Measurements from ENCODE around the gene TMEM263.
"Not testable (repeated sequence)": the region's sequence is repeated elsewhere in the genome, so short reads cannot be mapped to it uniquely, and the experiment has no call there.

TMEM263 gene

GRCh38 chr12:106955377-106956047, at the start of gene TMEM263:
TSS of gene TMEM263 (plus strand) at chr12:106955907. CDS start at chr12:106967117, 11,210 bp downstream.
- DNase-seq, result peak; percentile 77 to 98 (median 88)
- intact Hi-C loops (cut with DNase I), result loop anchor here (1.0 to 5.0 kb wide), 2 partner anchors 32 to 137 kb away; partner anchors contain the start of genes CRY1 and MTERF2

DNA sequence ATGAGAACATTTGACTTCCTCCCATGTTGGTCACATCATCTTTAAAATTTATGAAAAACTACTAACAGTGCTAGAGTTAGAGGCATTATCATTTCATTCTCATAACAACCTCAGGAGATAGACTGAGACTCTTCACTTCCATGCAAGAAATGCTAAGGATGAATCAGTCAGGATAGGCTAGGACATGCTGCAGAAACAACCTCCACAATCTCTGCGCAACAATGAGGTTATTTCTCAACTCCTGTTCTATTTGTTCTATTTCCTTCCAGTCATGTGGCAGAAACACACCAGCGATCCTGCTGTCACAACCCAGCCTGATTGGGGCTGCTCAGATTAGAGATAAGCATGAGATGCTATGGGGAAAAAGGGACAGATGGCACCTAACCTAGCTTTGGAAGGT, 49.0 kb upstream of the TMEM263 start:
- intact Hi-C loops (cut with DNase I), result no loop called here
- DNase-seq, result no peak

DNA sequence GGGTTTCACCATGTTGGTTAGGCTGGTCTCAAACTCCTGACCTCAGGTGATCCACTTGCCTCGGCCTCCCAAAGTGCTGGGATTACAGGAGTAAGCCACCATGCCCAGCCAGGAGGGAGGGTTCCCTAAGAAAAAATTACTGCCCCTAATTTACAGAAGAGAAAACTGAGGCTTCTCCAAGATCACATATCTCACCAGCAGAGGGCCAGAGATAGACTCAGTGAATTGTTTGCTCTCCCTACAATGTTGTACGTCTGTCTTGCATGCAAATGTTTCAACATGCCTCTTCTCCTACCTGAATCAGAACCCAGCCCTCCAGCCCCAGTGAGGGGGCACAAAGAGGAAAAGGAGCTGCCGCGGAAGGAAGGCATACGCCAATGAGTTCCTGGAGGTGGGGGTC, 48.3 kb upstream of the TMEM263 start:
- no peak for DNase-seq
- intact Hi-C loops (cut with DNase I), result no loop called here

- intact Hi-C loops (cut with DNase I), result no loop called here
- DNase-seq, result no peak
These were observed 47.9 kb upstream of the TMEM263 start for GRCh38 chr12:106907846-106908245.

GRCh38 chr12:106908561-106908960, 47.1 kb upstream of the TMEM263 start:
- intact Hi-C loops (cut with DNase I), result no loop called here
- no peak for DNase-seq

DNA sequence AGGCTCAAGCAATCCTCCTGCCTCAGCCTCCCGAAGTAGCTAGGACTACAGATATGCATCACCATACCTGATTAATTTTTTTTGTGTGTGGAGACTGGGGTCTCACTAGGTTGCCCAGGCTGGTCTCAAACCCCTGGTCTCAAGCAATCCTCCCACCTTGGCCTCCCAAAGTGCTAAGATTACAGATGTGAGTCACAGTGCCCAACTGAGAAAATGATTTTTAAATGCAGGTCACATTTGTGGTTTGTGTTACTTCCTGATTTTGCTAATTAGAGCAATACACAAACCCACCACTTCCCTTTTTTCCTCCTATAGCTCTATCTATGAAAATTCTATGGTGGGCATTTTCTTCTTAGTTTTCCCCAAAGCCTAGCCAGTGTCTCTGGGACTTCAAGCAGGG, 45.5 kb upstream of the TMEM263 start:
- intact Hi-C loops (cut with DNase I), result no loop called here
- no peak for DNase-seq

- no peak for DNase-seq
- intact Hi-C loops (cut with DNase I), result no loop called here
These were observed 44.1 kb upstream of the TMEM263 start for GRCh38 chr12:106911581-106911980.

DNA sequence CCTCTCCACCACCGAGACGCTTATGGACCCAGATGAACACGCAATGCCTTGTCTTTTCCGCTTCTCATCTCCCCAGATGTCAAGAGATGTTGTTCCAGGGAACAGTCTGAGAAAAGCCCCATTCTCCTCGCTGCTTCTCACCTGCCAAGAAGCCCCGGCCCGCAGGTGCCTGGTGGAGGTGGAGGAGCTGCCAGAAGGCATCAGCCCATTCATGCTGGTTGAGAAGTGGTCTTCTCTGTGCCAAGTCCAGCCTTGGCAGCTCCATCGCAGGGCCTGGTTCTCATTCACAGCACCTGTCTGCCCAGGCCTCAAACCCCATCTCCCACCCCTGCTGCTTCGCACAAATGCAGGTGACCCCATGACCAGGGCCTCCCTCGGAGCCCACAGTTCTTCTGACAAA, 42.3 kb upstream of the TMEM263 start:
- DNase-seq, result peak in 1 of 10 donors; percentile 57
- intact Hi-C loops (cut with DNase I), result no loop called here

GRCh38 chr12:106914796-106915634, 40.7 kb upstream of the TMEM263 start:
- DNase-seq, result no peak
- intact Hi-C loops (cut with DNase I), result no loop called here

GRCh38 chr12:106915635-106916026, 40.1 kb upstream of the TMEM263 start:
- intact Hi-C loops (cut with DNase I), result no loop called here
- DNase-seq, result no peak

DNA sequence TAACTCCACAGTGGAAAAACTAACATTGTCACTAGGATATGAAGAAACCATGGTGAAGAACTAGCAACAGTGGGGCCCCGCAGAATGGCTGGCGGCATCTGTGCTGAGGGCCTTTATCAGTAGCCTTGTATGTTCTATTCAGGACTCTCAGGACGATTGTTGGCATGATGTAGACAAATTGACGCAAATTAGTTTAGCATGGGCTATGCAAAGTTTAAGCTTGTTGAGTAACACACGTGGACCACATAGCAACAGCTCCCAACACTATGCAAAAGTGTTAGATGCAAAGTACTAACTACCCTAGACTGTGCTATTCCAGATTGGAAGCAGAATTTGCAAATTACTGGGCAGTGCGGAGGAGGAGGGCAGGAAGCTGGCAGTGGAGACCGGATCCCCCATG, 38.2 kb upstream of the TMEM263 start:
- DNase-seq, result peak in 1 of 10 donors; percentile 38
- intact Hi-C loops (cut with DNase I), result no loop called here

DNA sequence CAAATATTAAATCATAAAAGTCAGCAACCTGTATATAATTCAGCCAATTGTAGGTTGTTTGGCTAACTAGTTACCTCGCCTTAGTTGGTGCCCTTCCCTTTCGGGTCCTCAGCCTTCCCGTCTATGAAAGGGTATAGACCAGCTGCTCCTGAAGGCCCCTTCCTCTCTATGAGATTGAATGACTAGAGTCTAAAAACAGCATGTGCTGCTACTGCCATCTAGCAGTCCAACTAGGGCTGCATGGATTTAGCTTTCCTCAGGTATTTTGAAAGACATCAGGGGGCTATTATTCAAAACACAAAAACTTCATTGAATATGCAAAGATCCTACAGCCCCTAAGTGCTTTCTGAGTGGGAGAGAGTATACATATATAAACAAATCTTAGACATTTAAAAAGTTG, 37.0 kb upstream of the TMEM263 start:
- no peak for DNase-seq
- intact Hi-C loops (cut with DNase I), result no loop called here

DNA sequence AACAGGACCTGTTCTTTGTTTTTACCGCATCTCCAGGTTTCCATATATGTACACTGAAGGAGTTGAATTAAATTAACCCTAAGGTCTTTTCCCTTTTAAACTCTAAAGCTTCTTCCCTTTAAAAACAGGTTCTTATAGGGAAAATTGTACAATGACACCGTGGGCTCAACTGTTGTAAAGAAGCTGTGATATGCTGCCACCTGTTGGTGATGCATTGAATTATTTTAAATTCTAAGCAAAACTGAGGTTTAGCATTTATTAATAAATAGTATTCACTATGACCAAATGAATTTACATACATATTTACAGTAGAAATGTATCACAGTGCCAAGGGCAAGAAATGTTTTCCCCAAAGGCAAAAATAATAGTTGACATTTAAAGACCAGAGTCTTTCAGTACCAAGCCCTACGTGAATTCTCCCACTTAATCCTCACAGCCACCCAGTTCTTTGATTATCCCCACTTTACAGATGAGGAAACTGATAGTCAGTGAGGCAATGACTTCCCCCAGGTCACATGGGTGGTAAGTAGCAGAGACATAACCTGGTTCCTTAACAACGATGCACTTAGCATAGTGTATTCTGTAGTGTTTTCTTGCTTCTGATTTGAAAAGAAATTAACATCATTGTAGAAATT, 35.7 kb upstream of the TMEM263 start:
- no peak for DNase-seq
- intact Hi-C loops (cut with DNase I), result loop anchor here (1.0 to 10.0 kb wide), 2 partner anchors 534 to 685 kb away; no protein-coding TSS in a partner anchor

- intact Hi-C loops (cut with DNase I), result loop anchor here (10.0 kb wide), 1 partner anchor 687 kb away; no protein-coding TSS in a partner anchor
- DNase-seq, result not testable (repeated sequence)
These were observed 33.7 kb upstream of the TMEM263 start for GRCh38 chr12:106921976-106922375.

GRCh38 chr12:106923594-106923993, 32.1 kb upstream of the TMEM263 start:
- DNase-seq, result not testable (repeated sequence)
- intact Hi-C loops (cut with DNase I), result loop anchor here (10.0 kb wide), 1 partner anchor 689 kb away; no protein-coding TSS in a partner anchor

DNA sequence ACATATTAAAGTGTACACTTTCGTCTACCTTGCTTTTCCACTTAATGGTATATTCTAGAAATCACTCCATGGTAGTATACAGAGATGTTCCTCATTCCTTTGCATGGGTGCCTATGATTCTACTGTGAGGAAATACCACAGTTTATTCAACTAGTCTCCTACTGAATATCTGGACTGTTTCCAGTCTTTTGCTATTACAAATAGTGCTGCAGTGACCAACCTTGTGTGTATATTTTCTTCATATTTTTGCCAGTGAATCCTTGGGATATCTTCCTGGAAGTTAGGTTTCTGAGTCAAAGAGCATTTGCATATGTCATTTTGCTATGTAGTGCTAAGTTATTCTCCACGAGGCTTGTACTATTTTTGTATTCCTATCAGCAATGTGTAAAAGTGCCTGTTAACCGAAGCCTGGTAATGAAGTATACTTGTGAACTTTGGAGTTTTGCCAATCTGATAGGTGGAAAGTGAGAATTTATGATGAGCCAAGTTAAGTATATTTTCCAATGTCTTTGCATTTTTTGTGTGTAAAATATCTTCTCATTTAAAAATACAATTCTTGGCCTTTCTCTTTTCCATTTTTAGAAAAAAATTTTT, 31.3 kb upstream of the TMEM263 start:
- intact Hi-C loops (cut with DNase I), result loop anchor here (10.0 kb wide), 1 partner anchor 690 kb away; no protein-coding TSS in a partner anchor
- DNase-seq, result no peak

GRCh38 chr12:106926657-106927056, 29.1 kb upstream of the TMEM263 start:
- DNase-seq, result no peak
- intact Hi-C loops (cut with DNase I), result loop anchor here (10.0 kb wide), 1 partner anchor 692 kb away; no protein-coding TSS in a partner anchor

DNA sequence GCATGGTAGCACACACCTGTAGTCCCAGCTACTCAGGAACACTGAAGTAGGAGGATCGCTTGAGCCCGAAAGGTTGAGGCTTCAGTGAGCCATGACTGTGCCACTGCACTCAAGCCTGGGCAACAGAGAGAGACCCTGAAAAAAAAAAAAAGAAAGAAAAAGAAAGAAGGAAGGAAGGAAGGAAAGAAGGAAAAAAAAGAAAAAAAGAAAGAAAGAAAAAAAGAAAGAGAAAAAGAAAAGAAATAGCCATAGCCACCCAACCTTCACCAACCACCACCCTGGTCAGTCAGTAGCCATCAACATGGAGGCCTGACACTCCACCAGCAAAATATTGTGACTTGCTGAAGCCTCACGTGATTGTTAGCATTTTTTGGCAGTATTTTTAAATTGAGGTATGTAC, 21.4 kb upstream of the TMEM263 start:
- intact Hi-C loops (cut with DNase I), result no loop called here
- no peak for DNase-seq

- DNase-seq, result no peak
- intact Hi-C loops (cut with DNase I), result no loop called here
These were observed 14.1 kb upstream of the TMEM263 start for GRCh38 chr12:106941481-106942156.

DNA sequence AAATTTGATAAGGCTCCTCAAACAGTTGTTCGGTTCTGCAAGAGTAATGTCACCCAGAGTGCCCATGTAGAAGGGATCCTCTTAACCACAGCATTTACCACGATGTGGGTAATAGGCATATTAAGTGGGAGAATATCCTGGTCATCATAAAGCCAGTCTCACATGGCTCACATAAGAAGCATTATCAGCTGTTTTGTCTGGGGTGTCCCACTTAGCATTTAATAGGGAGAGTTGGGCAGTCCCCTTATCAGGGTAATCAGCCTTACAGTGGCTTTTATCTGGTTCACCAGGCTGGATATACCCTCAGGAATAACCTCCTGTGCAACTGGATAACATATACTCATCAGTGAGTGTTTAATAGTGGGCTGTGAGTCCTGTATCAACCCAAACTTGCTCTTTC, 12.9 kb upstream of the TMEM263 start:
- intact Hi-C loops (cut with DNase I), result no loop called here
- DNase-seq, result no peak

All from posterior cingulate gyrus (tissue), 11 donors.